SH-SY5Y (cell line): Measurements from ENCODE around the gene KLHDC8B.

Experiments used
- GATA2 ChIP-seq: IDR thresholded peaks from 2 replicates; pipeline ENCODE4 v1.6.1; 2011; ENCODE audit warnings: mild to moderate bottlenecking, low read depth, low read length
- GATA3 ChIP-seq: IDR thresholded peaks from 2 replicates; pipeline ENCODE4 v1.6.1; 2011; ENCODE audit warnings: low read depth, mild to moderate bottlenecking, low read length, moderate library complexity

DNA sequence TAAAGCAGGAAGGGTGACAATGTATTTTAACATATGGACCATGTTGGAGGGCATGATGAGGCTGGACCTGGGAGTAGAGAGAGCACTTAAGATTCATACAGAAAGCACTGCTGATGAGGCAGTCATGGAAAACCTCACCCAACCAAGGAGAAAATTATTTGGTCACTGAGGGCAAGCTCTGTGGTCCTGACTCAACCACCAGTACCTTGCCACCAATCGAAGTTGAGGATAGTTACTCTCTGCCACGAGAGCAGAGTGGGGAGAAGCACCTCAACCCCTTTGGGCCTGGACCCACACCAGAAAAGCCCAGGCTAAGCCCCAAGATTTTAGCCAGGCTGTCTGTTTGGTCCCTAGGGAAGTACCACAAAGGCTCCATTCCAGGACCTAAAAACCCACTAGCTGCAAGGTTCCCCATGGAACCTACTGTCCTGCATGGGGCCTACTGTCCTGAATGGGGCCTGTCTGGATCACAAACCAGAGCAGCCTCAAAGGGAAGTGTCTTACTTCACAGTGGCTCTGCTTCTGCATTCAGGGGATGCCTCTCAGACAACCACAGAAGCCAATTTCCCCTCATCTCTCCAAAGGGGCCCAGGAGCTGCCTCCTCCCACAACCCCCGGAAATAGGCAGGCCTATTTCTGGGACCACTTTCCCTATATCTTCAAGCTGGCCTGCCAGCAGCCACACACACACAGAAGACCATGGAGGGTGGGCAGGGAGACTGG is 9.4 kb upstream of the KLHDC8B start:
- TF ChIP-seq GATA2 (no peak), GATA3 (no peak)
